OCI-LY3 (cell line): ENCODE results near the gene DHDDS.

ENCODE experiments used
- H2AFZ ChIP-seq: fragments of 200-600, 300-600 bp; shearing (Covaris generic); 2 replicates; pipeline ENCODE4 v1.6.0; 2014; ENCODE audit warnings: antibody characterized with exemption, low read depth, low read length
- H3K27ac ChIP-seq: fragments of 200-600, 300-600 bp; sonication (generic); 2 replicates; pipeline ENCODE4 v1.5.1; 2014; ENCODE audit warnings: mild to moderate bottlenecking, low read length, moderate library complexity, mixed read lengths
- H3K27me3 ChIP-seq: fragments of 200-600, 300-600 bp; sonication (generic); 2 replicates; pipeline ENCODE4 v1.6.1; 2014; ENCODE audit warnings: low read depth, low read length, mixed read lengths
- H3K36me3 ChIP-seq: fragments of 200-600, 300-600 bp; sonication (generic); replicated peaks from 2 replicates; pipeline ENCODE3; 2014; ENCODE audit warnings: low read depth, low read length, mixed read lengths
- H3K4me1 ChIP-seq: fragments of 300-600, 200-600 bp; sonication (generic); 2 replicates; pipeline ENCODE4 v1.6.1; 2014; ENCODE audit warnings: low read length, mixed read lengths
- H3K4me2 ChIP-seq: fragments of 200-600, 300-600 bp; sonication (generic); 2 replicates; pipeline ENCODE4 v1.6.1; 2014; ENCODE audit warnings: low read length, mixed read lengths
- H3K4me3 ChIP-seq: fragments of 300-600, 200-600 bp; sonication (generic); 2 replicates; pipeline ENCODE4 v1.5.1; 2014; ENCODE audit warnings: antibody characterized with exemption, mild to moderate bottlenecking, low read length, moderate library complexity
- H3K79me2 ChIP-seq: fragments of 300-600, 200-600 bp; shearing (Covaris generic); 2 replicates; pipeline ENCODE4 v1.6.1; 2014; ENCODE audit warnings: mild to moderate bottlenecking, low read length, mixed read lengths
- H3K9ac ChIP-seq: fragments of 300-600, 200-600 bp; shearing (Covaris generic); 2 replicates; pipeline ENCODE4 v1.6.0; 2014; ENCODE audit warnings: mild to moderate bottlenecking, low read length, moderate library complexity
- H3K9me3 ChIP-seq: fragments of 200-600, 300-600 bp; shearing (Covaris generic); 2 replicates; pipeline ENCODE4 v1.6.1; 2014; ENCODE audit warnings: low read length, mixed read lengths; ENCODE audit not compliant: insufficient read depth
- H4K20me1 ChIP-seq: fragments of 200-600, 300-600 bp; sonication (generic); 2 replicates; pipeline ENCODE4 v1.6.1; 2016; ENCODE audit warnings: low read length, mixed read lengths; ENCODE audit not compliant: insufficient read depth
- CTCF ChIP-seq: fragments of 200-600, 300-600 bp; sonication (generic); IDR thresholded peaks from 2 replicates; pipeline ENCODE4 v1.5.1; 2014; ENCODE audit warnings: antibody characterized with exemption, low read length, low read depth
- EZH2phosphoT487 ChIP-seq: fragments of 200-600 bp; shearing (Covaris generic); IDR thresholded peaks from 2 replicates; pipeline ENCODE4 v1.6.1; 2018; ENCODE audit warnings: antibody characterized with exemption, mixed run types, low read depth

DHDDS gene

GRCh38 chr1:26476958-26477357 lies 44.8 kb downstream of the DHDDS start:
- no peaks in the 10 kb centered on the region for H3K9me3 ChIP-seq
- H4K20me1 ChIP-seq: peaks cover 19% of the 10 kb centered on the region
- H3K4me2 ChIP-seq: no peak overlapping the region
- H3K4me1 ChIP-seq: peaks cover 14% of the 10 kb centered on the region
- no peak overlapping the region for H3K9ac ChIP-seq
- H3K4me3 ChIP-seq: no peak overlapping the region
- H3K27ac ChIP-seq: no peak overlapping the region
- H3K27me3 ChIP-seq: no peaks in the 10 kb centered on the region
- TF ChIP-seq EZH2phosphoT487: no peak
- TF ChIP-seq CTCF: no peak
- H2AFZ ChIP-seq: no peak overlapping the region
- H3K79me2 ChIP-seq: peaks cover 20% of the 10 kb centered on the region
- H3K36me3 ChIP-seq: peaks cover 43% of the 10 kb centered on the region

GRCh38 chr1:26477446-26478152 lies 45.5 kb downstream of the DHDDS start:
- peaks cover 43% of the 10 kb centered on the region for H3K36me3 ChIP-seq
- peaks cover 19% of the 10 kb centered on the region for H4K20me1 ChIP-seq

GRCh38 chr1:26478159-26478558 lies 46.0 kb downstream of the DHDDS start:
- Histone ChIP-seq H3K4me1 (peaks cover 14% of the 10 kb centered on the region), H3K4me2 (no peak overlapping the region), H3K9ac (no peak overlapping the region), H3K36me3 (peaks cover 42% of the 10 kb centered on the region), H3K27me3 (no peaks in the 10 kb centered on the region), H3K27ac (no peak overlapping the region), H3K79me2 (peaks cover 18% of the 10 kb centered on the region), H3K9me3 (no peaks in the 10 kb centered on the region), H2AFZ (no peak overlapping the region), H3K4me3 (no peak overlapping the region), H4K20me1 (peaks cover 18% of the 10 kb centered on the region)
- TF ChIP-seq CTCF (no peak), EZH2phosphoT487 (no peak)

More at GRCh38 chr1:26477446-26478152, 45.5 kb downstream of the DHDDS start:
- Histone ChIP-seq H3K9me3 (no peaks in the 10 kb centered on the region), H3K27me3 (no peaks in the 10 kb centered on the region), H3K9ac (no peak overlapping the region), H2AFZ (no peak overlapping the region), H3K4me3 (no peak overlapping the region), H3K4me2 (no peak overlapping the region), H3K27ac (no peak overlapping the region), H3K4me1 (peaks cover 14% of the 10 kb centered on the region), H3K79me2 (peaks cover 20% of the 10 kb centered on the region)
- TF ChIP-seq CTCF (no peak), EZH2phosphoT487 (no peak)

GRCh38 chr1:26478988-26479387 lies 46.9 kb downstream of the DHDDS start:
- Histone ChIP-seq H3K36me3 (peaks cover 34% of the 10 kb centered on the region), H2AFZ (no peak overlapping the region), H3K4me2 (no peak overlapping the region), H3K27me3 (no peaks in the 10 kb centered on the region), H4K20me1 (peaks cover 10% of the 10 kb centered on the region), H3K4me1 (peaks cover 8% of the 10 kb centered on the region), H3K9me3 (no peaks in the 10 kb centered on the region), H3K4me3 (no peak overlapping the region), H3K79me2 (peaks cover 9% of the 10 kb centered on the region), H3K27ac (no peak overlapping the region), H3K9ac (no peak overlapping the region)
- TF ChIP-seq CTCF (no peak), EZH2phosphoT487 (no peak)
